Measurements from ENCODE around the gene RABL3.
A peak's percentile ranks its signal among the peaks of the same experiment; 100 is the strongest.
"Not testable (repeated sequence)": the region's sequence is repeated elsewhere in the genome, so short reads cannot be mapped to it uniquely, and the experiment has no call there.

RABL3 gene

GRCh38 chr3:120681506-120682038 is 60.7 kb downstream of the RABL3 start:
- Mint-ChIP-seq H3K27ac (peak overlapping the region; percentile 93 to 99 (median 99)), H3K27me3 (ENCODE audit: low read depth) (peaks cover 3% of the 10 kb centered on the region), H3K9me3 (peaks cover 4% of the 10 kb centered on the region), H3K36me3 (ENCODE audit: low read depth) (peaks cover 2% of the 10 kb centered on the region), H3K4me1 (peaks cover 32% of the 10 kb centered on the region), H3K4me3 (peak overlapping the region; percentile 34 to 75 (median 51))
- TF ChIP-seq CTCF (IDR thresholded peaks at IDR 0.05; ENCODE audit: unreplicated experiment in 3 of 3) = no peak

GRCh38 chr3:120681018-120681417 is 61.3 kb downstream of the RABL3 start:
- Mint-ChIP-seq H3K27me3 (ENCODE audit: low read depth) (peaks cover 3% of the 10 kb centered on the region), H3K27ac (peak overlapping the region; percentile 93 to 99 (median 99)), H3K4me1 (peaks cover 32% of the 10 kb centered on the region), H3K36me3 (ENCODE audit: low read depth) (peaks cover 3% of the 10 kb centered on the region), H3K9me3 (peaks cover 4% of the 10 kb centered on the region), H3K4me3 (peak overlapping the region in 1 of 3 experiments; percentile 75)
- no peak for TF ChIP-seq CTCF (IDR thresholded peaks at IDR 0.05; ENCODE audit: unreplicated experiment in 3 of 3)

GRCh38 chr3:120680193-120680894 is 62.0 kb downstream of the RABL3 start:
- peaks cover 32% of the 10 kb centered on the region for H3K4me1 Mint-ChIP-seq
- H3K4me3 Mint-ChIP-seq = peak overlapping the region; percentile 10 to 75 (median 12)
- H3K27me3 Mint-ChIP-seq (ENCODE audit: low read depth) = peaks cover 3% of the 10 kb centered on the region
- peaks cover 4% of the 10 kb centered on the region for H3K9me3 Mint-ChIP-seq
- H3K36me3 Mint-ChIP-seq (ENCODE audit: low read depth) = peaks cover 3% of the 10 kb centered on the region
- TF ChIP-seq CTCF (IDR thresholded peaks at IDR 0.05; ENCODE audit: unreplicated experiment in 3 of 3) = no peak
- H3K27ac Mint-ChIP-seq = peak overlapping the region; percentile 76 to 99 (median 93)

- TF ChIP-seq CTCF (IDR thresholded peaks at IDR 0.05; ENCODE audit: unreplicated experiment in 3 of 3) = no peak
- Mint-ChIP-seq H3K9me3 (peaks cover 4% of the 10 kb centered on the region), H3K4me1 (peaks cover 32% of the 10 kb centered on the region), H3K27me3 (ENCODE audit: low read depth) (peaks cover 3% of the 10 kb centered on the region), H3K27ac (peak overlapping the region; percentile 69 to 99 (median 70)), H3K36me3 (ENCODE audit: low read depth) (peaks cover 3% of the 10 kb centered on the region), H3K4me3 (peak overlapping the region in 1 of 3 experiments; percentile 50)
Measured at GRCh38 chr3:120678984-120679383, 63.3 kb downstream of the RABL3 start.

- no peak for TF ChIP-seq CTCF (IDR thresholded peaks at IDR 0.05; ENCODE audit: unreplicated experiment in 3 of 3)
- H3K27me3 Mint-ChIP-seq (ENCODE audit: low read depth) = peaks cover 3% of the 10 kb centered on the region
- peaks cover 32% of the 10 kb centered on the region for H3K4me1 Mint-ChIP-seq
- peaks cover 3% of the 10 kb centered on the region for H3K36me3 Mint-ChIP-seq (ENCODE audit: low read depth)
- peaks cover 4% of the 10 kb centered on the region for H3K9me3 Mint-ChIP-seq
- peak overlapping the region; percentile 62 to 99 (median 70) for H3K27ac Mint-ChIP-seq
- peak overlapping the region; percentile 9 to 54 (median 30) for H3K4me3 Mint-ChIP-seq
Measured at GRCh38 chr3:120678331-120678947, 63.9 kb downstream of the RABL3 start.

GRCh38 chr3:120677193-120677592 is 65.1 kb downstream of the RABL3 start:
- H3K27ac Mint-ChIP-seq = peak overlapping the region in 1 of 3 experiments; percentile 99
- not testable (repeated sequence) for H3K4me3 Mint-ChIP-seq; H3K9me3 Mint-ChIP-seq; H3K27me3 Mint-ChIP-seq (ENCODE audit: low read depth); H3K36me3 Mint-ChIP-seq (ENCODE audit: low read depth)
- peaks cover 30% of the 10 kb centered on the region for H3K4me1 Mint-ChIP-seq
